HG03039 (cell line): ENCODE data around the gene HES7.

Source experiments
- ATAC-seq: cut with Tn5 transposase; IDR thresholded peaks from one replicate; pipeline ENCODE4 v1.9.1; 2021; ENCODE audit warnings: mild to moderate bottlenecking, moderate library complexity; ENCODE audit not compliant: unreplicated experiment

Gene HES7

GRCh38 chr17:8143581-8144400 is 19.9 kb upstream of the HES7 start:
- no peak for ATAC-seq

GRCh38 chr17:8142887-8143580 is 19.1 kb upstream of the HES7 start:
- no peak for ATAC-seq

- ATAC-seq, result no peak
These were observed 18.4 kb upstream of the HES7 start for GRCh38 chr17:8142158-8142886.

GRCh38 chr17:8141741-8142140 is 17.8 kb upstream of the HES7 start:
- ATAC-seq, result no peak

- no peak for ATAC-seq
These were observed 17.1 kb upstream of the HES7 start for GRCh38 chr17:8141045-8141444.

GRCh38 chr17:8140065-8141029 is 16.4 kb upstream of the HES7 start:
- ATAC-seq, result no peak

GRCh38 chr17:8138672-8139371 is 14.9 kb upstream of the HES7 start:
- peak; percentile 76 for ATAC-seq

GRCh38 chr17:8138374-8138671 is 14.4 kb upstream of the HES7 start:
- ATAC-seq, result no peak

GRCh38 chr17:8137645-8138373 is 13.9 kb upstream of the HES7 start:
- ATAC-seq, result no peak

GRCh38 chr17:8133941-8134340 is 10.0 kb upstream of the HES7 start:
- ATAC-seq, result no peak

GRCh38 chr17:8133399-8133798 is 9.5 kb upstream of the HES7 start:
- no peak for ATAC-seq

- no peak for ATAC-seq
These were observed 8.0 kb upstream of the HES7 start for GRCh38 chr17:8131844-8132441.

- no peak for ATAC-seq
These were observed 4.3 kb upstream of the HES7 start for GRCh38 chr17:8128125-8128784.

GRCh38 chr17:8126491-8127066 is 2.7 kb upstream of the HES7 start:
- ATAC-seq, result no peak

GRCh38 chr17:8125947-8126490 is 2.1 kb upstream of the HES7 start:
- ATAC-seq, result no peak

- ATAC-seq, result no peak
These were observed 1.4 kb upstream of the HES7 start for GRCh38 chr17:8125154-8125946.
